T-helper 22 cell (primary cell): ENCODE measurements around the gene HBB.

Experiments used
- DNase-seq: peaks from one replicate; pipeline ENCODE4 v3.0.0-alpha.2; 2020; ENCODE audit warnings: low read depth

HBB gene

GRCh38 chr11:5227681-5228080 lies 810 bp upstream of the HBB start:
- no peak for DNase-seq

GRCh38 chr11:5225480-5225871 lies 1.4 kb downstream of the HBB start:
- DNase-seq: no peak

- no peak for DNase-seq
Observed at GRCh38 chr11:5224538-5225479, 2.1 kb downstream of the HBB start.

- DNase-seq: no peak
Observed at GRCh38 chr11:5223686-5224085, 3.2 kb downstream of the HBB start.

GRCh38 chr11:5223146-5223545 lies 3.7 kb downstream of the HBB start:
- DNase-seq: no peak

- no peak for DNase-seq
Observed at GRCh38 chr11:5210376-5210885, 16.4 kb downstream of the HBB start.

GRCh38 chr11:5204787-5205186 lies 22.1 kb downstream of the HBB start:
- no peak for DNase-seq

GRCh38 chr11:5203366-5203765 lies 23.5 kb downstream of the HBB start:
- no peak for DNase-seq

- DNase-seq: no peak
Observed at GRCh38 chr11:5200582-5200981, 26.3 kb downstream of the HBB start, which contains the start of gene OR51V1. Gene OR51V1 (minus strand): TSS chr11:5200682. CDS start chr11:5200682, 0 bp downstream.

- no peak for DNase-seq
Observed at GRCh38 chr11:5198285-5198684, 28.6 kb downstream of the HBB start.

GRCh38 chr11:5197536-5197935 lies 29.3 kb downstream of the HBB start:
- no peak for DNase-seq

GRCh38 chr11:5196731-5197130 lies 30.1 kb downstream of the HBB start:
- no peak for DNase-seq

- DNase-seq: no peak
Observed at GRCh38 chr11:5196067-5196466, 30.8 kb downstream of the HBB start.

- DNase-seq: no peak
Observed at GRCh38 chr11:5192738-5193137, 34.1 kb downstream of the HBB start.

GRCh38 chr11:5188201-5188600 lies 38.7 kb downstream of the HBB start:
- DNase-seq: no peak

GRCh38 chr11:5178046-5178837 lies 48.6 kb downstream of the HBB start:
- DNase-seq: no peak
